HepG2 (cell line): ENCODE results near the gene FSD1. TPM values are rescaled to one million over a fixed set of nuclear protein-coding genes. Genes with fewer than 3 reads are reported as not detected.
A peak's percentile ranks its signal among the peaks of the same experiment; 100 is the strongest.

Experiments
- AGO2 ChIP-seq: fragments of 200-400 bp; formaldehyde crosslinking; optimal IDR thresholded peaks from 2 replicates; pipeline ENCODE3; 2017; ENCODE audit warnings: mild to moderate bottlenecking, low read depth, low read length, moderate library complexity
- FOXA1 ChIP-seq, 2 experiments: fragments of 450-650 bp in 1 of 2; sonication (generic) in 1 of 2; formaldehyde crosslinking in 1 of 2; IDR thresholded peaks; 2 replicates each; pipeline versions ENCODE4 v1.4.0 to v1.6.1; 2016 to 2020; ENCODE audit warnings: missing genetic modification reagents in 1 of 2
- HCFC1 ChIP-seq: fragments of 150-350 bp; IDR thresholded peaks from 2 replicates; pipeline ENCODE4 v1.6.1; 2014; ENCODE audit warnings: low read depth, low read length
- NONO ChIP-seq, 2 experiments: fragments of 450-650 bp in 1 of 2; sonication (generic) in 1 of 2; formaldehyde crosslinking in 1 of 2; IDR thresholded peaks in 1 of 2; conservative IDR thresholded peaks in 1 of 2; 2 replicates each; pipeline versions ENCODE4 v1.6.1 to v1.8.0; 2017 to 2022; ENCODE audit warnings: mild to moderate bottlenecking in 1 of 2, missing genetic modification reagents in 1 of 2, moderate library complexity in 1 of 2
- ZNF550 ChIP-seq: sonication (generic); formaldehyde crosslinking; IDR thresholded peaks from 2 replicates; pipeline ENCODE4 v1.4.0; 2020; ENCODE audit warnings: mild to moderate bottlenecking, missing genetic modification reagents, borderline replicate concordance
- ZNF563 ChIP-seq: sonication (generic); formaldehyde crosslinking; IDR thresholded peaks from 2 replicates; pipeline ENCODE4 v1.8.0; 2022; ENCODE audit warnings: mild to moderate bottlenecking, moderate library complexity, missing genetic modification reagents
- ZNF737 ChIP-seq: sonication (generic); formaldehyde crosslinking; IDR thresholded peaks from 2 replicates; pipeline ENCODE4 v1.5.0; 2020; ENCODE audit warnings: missing genetic modification reagents, mild to moderate bottlenecking, borderline replicate concordance
- ZNF75D ChIP-seq: sonication (generic); formaldehyde crosslinking; IDR thresholded peaks from 2 replicates; pipeline ENCODE4 v1.8.1; 2023; ENCODE audit warnings: missing genetic modification reagents, mild to moderate bottlenecking, borderline replicate concordance
- polyA plus RNA-seq, 8 experiments: library from polyadenylated mRNA; depleted of rRNA in 3 of 8; stranded (reverse) in 7 of 8; unstranded in 1 of 8; fragments of >200 nt; fragmentation: Illumina TruSeq in 4 of 8; extraction: Trizol in 4 of 8; gene quantifications; 2 replicates each; pipeline versions ENCODE4 v1.2.1 to v1.2.3, GENCODE V29; 2011 to 2016; ENCODE audit warnings: low read depth in 4 of 8, missing spikeins in 1 of 8, mixed read lengths in 1 of 8; ENCODE audit not compliant: insufficient read depth in 1 of 8
- total RNA-seq, 5 experiments: library from RNA; depleted of rRNA; stranded (reverse); fragments of >200 nt; fragmentation: Illumina TruSeq; extraction: Trizol; gene quantifications; 2 replicates each; pipeline ENCODE4 v1.2.3, GENCODE V29; 2016; ENCODE audit warnings: low read depth in 1 of 5
- TF ChIP-seq, protein P1 (sequence below), 2 experiments: sonication (generic) in 1 of 2; formaldehyde crosslinking in 1 of 2; IDR thresholded peaks; 2 replicates each; pipeline versions ENCODE4 v1.6.1 to v1.9.0; 2014 to 2022; ENCODE audit warnings: antibody characterized with exemption in 1 of 2, borderline replicate concordance in 1 of 2, inconsistent platforms in 1 of 2, low read depth in 1 of 2, missing genetic modification reagents in 1 of 2
- TF ChIP-seq, protein P2 (sequence below): IDR thresholded peaks from 2 replicates; pipeline ENCODE4 v1.6.1; 2016
- TF ChIP-seq, protein P3 (sequence below): sonication (generic); formaldehyde crosslinking; IDR thresholded peaks from 2 replicates; pipeline ENCODE4 v1.4.0; 2020; ENCODE audit warnings: mild to moderate bottlenecking, missing genetic modification reagents
- TF ChIP-seq, protein P4 (sequence below): sonication (generic); formaldehyde crosslinking; IDR thresholded peaks from 2 replicates; pipeline ENCODE4 v1.5.1; 2020; ENCODE audit warnings: mild to moderate bottlenecking, missing genetic modification reagents, moderate library complexity
- TF ChIP-seq, protein P5 (sequence below): sonication (generic); formaldehyde crosslinking; IDR thresholded peaks from 2 replicates; pipeline ENCODE4 v1.8.0; 2022; ENCODE audit warnings: mild to moderate bottlenecking, missing genetic modification reagents; ENCODE audit not compliant: insufficient replicate concordance

Gene FSD1
- total and polyA plus RNA-seq, 2 of the 13 experiments (the other 11 are each of a cell fraction or from before 2014, with no cell fraction given) = 0.29 to 0.66 TPM

DNA sequence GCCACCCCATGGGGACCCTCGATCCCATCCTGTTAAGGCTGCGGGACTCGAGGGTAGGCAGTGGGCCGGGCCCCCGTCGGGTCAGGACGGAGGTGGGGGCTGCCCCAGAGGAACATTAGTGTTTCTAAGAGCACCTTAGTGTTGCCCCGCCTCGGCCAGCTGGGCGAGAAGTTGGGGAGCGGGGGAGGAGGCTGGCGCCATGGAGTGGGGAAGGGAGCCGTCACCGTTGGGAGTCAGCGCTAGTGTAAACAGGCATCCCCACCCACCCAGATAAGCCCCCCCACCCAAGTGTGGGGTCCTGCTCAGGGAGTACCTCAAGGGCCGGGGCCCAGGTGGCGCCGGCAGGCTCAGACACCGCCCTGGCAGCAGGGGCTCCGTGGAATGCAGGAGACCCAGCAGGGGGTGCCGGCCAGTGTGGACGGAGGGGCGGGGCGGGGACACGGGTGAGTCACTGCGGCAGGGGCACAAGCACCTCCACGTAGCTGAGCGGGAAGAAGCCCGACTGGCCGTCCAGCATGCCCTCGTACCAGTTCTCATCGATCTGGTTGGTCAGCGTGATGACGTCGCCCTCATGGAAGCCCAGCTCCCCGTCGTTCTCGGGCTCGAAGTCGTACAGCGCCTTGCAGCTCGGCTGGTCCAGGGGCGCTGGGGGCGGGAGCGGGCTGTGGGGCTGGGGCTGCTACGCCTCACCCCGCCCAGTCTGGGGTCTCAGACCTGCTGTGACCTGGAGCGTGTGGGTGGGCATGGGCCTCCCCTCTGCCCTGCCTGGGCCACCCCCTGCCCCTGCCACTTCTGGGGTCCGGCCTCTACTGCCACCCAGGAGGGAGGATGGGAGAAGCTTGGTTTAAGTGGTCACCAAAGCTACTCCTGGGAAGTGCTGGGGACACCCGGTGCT is 57.0 kb downstream of the FSD1 start (continued):
- TF ChIP-seq, protein P1, sequence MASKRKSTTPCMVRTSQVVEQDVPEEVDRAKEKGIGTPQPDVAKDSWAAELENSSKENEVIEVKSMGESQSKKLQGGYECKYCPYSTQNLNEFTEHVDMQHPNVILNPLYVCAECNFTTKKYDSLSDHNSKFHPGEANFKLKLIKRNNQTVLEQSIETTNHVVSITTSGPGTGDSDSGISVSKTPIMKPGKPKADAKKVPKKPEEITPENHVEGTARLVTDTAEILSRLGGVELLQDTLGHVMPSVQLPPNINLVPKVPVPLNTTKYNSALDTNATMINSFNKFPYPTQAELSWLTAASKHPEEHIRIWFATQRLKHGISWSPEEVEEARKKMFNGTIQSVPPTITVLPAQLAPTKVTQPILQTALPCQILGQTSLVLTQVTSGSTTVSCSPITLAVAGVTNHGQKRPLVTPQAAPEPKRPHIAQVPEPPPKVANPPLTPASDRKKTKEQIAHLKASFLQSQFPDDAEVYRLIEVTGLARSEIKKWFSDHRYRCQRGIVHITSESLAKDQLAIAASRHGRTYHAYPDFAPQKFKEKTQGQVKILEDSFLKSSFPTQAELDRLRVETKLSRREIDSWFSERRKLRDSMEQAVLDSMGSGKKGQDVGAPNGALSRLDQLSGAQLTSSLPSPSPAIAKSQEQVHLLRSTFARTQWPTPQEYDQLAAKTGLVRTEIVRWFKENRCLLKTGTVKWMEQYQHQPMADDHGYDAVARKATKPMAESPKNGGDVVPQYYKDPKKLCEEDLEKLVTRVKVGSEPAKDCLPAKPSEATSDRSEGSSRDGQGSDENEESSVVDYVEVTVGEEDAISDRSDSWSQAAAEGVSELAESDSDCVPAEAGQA (IDR thresholded peaks at IDR 0.05; ENCODE audit: low read depth) = no peak
- TF ChIP-seq, protein P1 (CRISPR knock-in tag; IDR thresholded peaks at IDR 0.05; ENCODE audit: borderline replicate concordance) = no peak
- TF ChIP-seq NONO (IDR thresholded peaks at IDR 0.05) = no peak
- 0 out of 2 replicates have a peak, but pooled peaks have one; percentile 23 for TF ChIP-seq NONO (CRISPR knock-in tag; conservative IDR thresholded peaks at IDR 0.05)
- TF ChIP-seq, protein P2, sequence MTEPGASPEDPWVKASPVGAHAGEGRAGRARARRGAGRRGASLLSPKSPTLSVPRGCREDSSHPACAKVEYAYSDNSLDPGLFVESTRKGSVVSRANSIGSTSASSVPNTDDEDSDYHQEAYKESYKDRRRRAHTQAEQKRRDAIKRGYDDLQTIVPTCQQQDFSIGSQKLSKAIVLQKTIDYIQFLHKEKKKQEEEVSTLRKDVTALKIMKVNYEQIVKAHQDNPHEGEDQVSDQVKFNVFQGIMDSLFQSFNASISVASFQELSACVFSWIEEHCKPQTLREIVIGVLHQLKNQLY (CRISPR knock-in tag) = no peak
- TF ChIP-seq ZNF563 (CRISPR knock-in tag) = no peak
- TF ChIP-seq, protein P3, sequence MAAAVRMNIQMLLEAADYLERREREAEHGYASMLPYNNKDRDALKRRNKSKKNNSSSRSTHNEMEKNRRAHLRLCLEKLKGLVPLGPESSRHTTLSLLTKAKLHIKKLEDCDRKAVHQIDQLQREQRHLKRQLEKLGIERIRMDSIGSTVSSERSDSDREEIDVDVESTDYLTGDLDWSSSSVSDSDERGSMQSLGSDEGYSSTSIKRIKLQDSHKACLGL (CRISPR knock-in tag) = no peak
- no peak for TF ChIP-seq ZNF75D
- peak; percentile 46 for TF ChIP-seq AGO2
- TF ChIP-seq ZNF550 (CRISPR knock-in tag) = no peak
- TF ChIP-seq HCFC1 = no peak
- TF ChIP-seq, protein P4, sequence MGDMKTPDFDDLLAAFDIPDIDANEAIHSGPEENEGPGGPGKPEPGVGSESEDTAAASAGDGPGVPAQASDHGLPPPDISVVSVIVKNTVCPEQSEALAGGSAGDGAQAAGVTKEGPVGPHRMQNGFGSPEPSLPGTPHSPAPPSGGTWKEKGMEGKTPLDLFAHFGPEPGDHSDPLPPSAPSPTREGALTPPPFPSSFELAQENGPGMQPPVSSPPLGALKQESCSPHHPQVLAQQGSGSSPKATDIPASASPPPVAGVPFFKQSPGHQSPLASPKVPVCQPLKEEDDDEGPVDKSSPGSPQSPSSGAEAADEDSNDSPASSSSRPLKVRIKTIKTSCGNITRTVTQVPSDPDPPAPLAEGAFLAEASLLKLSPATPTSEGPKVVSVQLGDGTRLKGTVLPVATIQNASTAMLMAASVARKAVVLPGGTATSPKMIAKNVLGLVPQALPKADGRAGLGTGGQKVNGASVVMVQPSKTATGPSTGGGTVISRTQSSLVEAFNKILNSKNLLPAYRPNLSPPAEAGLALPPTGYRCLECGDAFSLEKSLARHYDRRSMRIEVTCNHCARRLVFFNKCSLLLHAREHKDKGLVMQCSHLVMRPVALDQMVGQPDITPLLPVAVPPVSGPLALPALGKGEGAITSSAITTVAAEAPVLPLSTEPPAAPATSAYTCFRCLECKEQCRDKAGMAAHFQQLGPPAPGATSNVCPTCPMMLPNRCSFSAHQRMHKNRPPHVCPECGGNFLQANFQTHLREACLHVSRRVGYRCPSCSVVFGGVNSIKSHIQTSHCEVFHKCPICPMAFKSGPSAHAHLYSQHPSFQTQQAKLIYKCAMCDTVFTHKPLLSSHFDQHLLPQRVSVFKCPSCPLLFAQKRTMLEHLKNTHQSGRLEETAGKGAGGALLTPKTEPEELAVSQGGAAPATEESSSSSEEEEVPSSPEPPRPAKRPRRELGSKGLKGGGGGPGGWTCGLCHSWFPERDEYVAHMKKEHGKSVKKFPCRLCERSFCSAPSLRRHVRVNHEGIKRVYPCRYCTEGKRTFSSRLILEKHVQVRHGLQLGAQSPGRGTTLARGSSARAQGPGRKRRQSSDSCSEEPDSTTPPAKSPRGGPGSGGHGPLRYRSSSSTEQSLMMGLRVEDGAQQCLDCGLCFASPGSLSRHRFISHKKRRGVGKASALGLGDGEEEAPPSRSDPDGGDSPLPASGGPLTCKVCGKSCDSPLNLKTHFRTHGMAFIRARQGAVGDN = 0 out of 2 replicates have a peak, but pooled peaks have one; percentile 7
- no peak for TF ChIP-seq ZNF737 (CRISPR knock-in tag)
- TF ChIP-seq, protein P5, sequence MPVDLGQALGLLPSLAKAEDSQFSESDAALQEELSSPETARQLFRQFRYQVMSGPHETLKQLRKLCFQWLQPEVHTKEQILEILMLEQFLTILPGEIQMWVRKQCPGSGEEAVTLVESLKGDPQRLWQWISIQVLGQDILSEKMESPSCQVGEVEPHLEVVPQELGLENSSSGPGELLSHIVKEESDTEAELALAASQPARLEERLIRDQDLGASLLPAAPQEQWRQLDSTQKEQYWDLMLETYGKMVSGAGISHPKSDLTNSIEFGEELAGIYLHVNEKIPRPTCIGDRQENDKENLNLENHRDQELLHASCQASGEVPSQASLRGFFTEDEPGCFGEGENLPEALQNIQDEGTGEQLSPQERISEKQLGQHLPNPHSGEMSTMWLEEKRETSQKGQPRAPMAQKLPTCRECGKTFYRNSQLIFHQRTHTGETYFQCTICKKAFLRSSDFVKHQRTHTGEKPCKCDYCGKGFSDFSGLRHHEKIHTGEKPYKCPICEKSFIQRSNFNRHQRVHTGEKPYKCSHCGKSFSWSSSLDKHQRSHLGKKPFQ = no peak
- no peak for TF ChIP-seq FOXA1 (IDR thresholded peaks at IDR 0.05)
- no peak for TF ChIP-seq FOXA1 (CRISPR knock-in tag; IDR thresholded peaks at IDR 0.05)
